Endothelial cell of umbilical vein (primary cell): ENCODE results near the gene IQGAP1. TPM values are rescaled to one million over a fixed set of nuclear protein-coding genes. Genes with fewer than 3 reads are reported as not detected.

Source experiments
- BruUV-seq: library from RNA; stranded (reverse); fragments of 400-500 nt; replicated peaks from 2 replicates; lab custom pipeline; 2021; lab: Mats Ljungman, UMichigan
- CTCF ChIA-PET: fragments of 300-600, 350-600 bp; sonication (Branson Sonifier 250); formaldehyde crosslinking; loops from one replicate; lab custom pipeline; 2021; ENCODE audit warnings: antibody characterized with exemption, inconsistent platforms; lab: Charles Lee
- POLR2A ChIA-PET: fragments of 300-600, 350-600 bp; sonication (Branson Sonifier 250); formaldehyde crosslinking; loops from one replicate; lab custom pipeline; 2021; ENCODE audit warnings: antibody characterized with exemption, inconsistent platforms; lab: Charles Lee
- DNase-seq: peaks from one replicate; pipeline ENCODE4 v3.0.0-alpha.2; 2011; ENCODE audit warnings: low read depth, low spot score
- FAIRE-seq: peaks from 2 replicates; lab custom pipeline; 2011; peaks lifted over from hg19 to GRCh38; lab: Jason Lieb, UNC
- H2AFZ ChIP-seq: 2 replicates; pipeline ENCODE4 v1.6.0; 2012; ENCODE audit warnings: low read depth, low read length, control low read depth, inconsistent platforms
- H3K27ac ChIP-seq: 2 replicates; pipeline ENCODE4 v1.5.1; 2011; ENCODE audit warnings: low read depth, mild to moderate bottlenecking, control low read depth, low read length, moderate library complexity; ENCODE audit not compliant: insufficient read depth
- H3K27me3 ChIP-seq, 2 experiments: 2 replicates each; pipeline versions ENCODE4 v1.6.0 to v1.6.1; 2011; ENCODE audit warnings: low read length in 2 of 2, mixed read lengths in 1 of 2; ENCODE audit not compliant: control insufficient read depth in 2 of 2, insufficient read depth in 2 of 2
- H3K36me3 ChIP-seq, 2 experiments: 2 replicates in 1 of 2; 3 replicates in 1 of 2; pipeline ENCODE4 v1.5.1; 2011; ENCODE audit warnings: low read length in 2 of 2, mild to moderate bottlenecking in 1 of 2, moderate library complexity in 1 of 2; ENCODE audit not compliant: control insufficient read depth in 2 of 2, insufficient read depth in 2 of 2; ENCODE audit errors: extremely low read depth in 1 of 2
- H3K4me1 ChIP-seq: 3 replicates; pipeline ENCODE4 v1.5.1; 2011; ENCODE audit warnings: mild to moderate bottlenecking, low read length; ENCODE audit not compliant: control insufficient read depth, insufficient read depth; ENCODE audit errors: extremely low read depth
- H3K4me2 ChIP-seq: 2 replicates; pipeline ENCODE4 v1.6.1; 2011; ENCODE audit warnings: low read length, control low read depth, mixed read lengths; ENCODE audit not compliant: insufficient read depth
- H3K4me3 ChIP-seq, 3 experiments: fragments of 200-600 bp in 1 of 3; sonication (generic), shearing (Covaris generic) in 1 of 3; replicated peaks in 1 of 3; 2 replicates each; pipeline ENCODE4 v1.5.1; 2011 to 2016; ENCODE audit warnings: control low read depth in 3 of 3, low read length in 3 of 3, mild to moderate bottlenecking in 2 of 3, inconsistent platforms in 1 of 3, low read depth in 1 of 3, moderate library complexity in 1 of 3; ENCODE audit not compliant: insufficient read depth in 1 of 3
- H3K79me2 ChIP-seq: 2 replicates; pipeline ENCODE4 v1.6.0; 2012; ENCODE audit warnings: low read length, inconsistent platforms; ENCODE audit not compliant: control insufficient read depth, insufficient read depth
- H3K9ac ChIP-seq: replicated peaks from 2 replicates; pipeline ENCODE3; 2011; ENCODE audit warnings: low read length, control low read depth; ENCODE audit not compliant: insufficient read depth; ENCODE audit errors: extremely low read depth
- H3K9me1 ChIP-seq: replicated peaks from 3 replicates; pipeline ENCODE4 v1.6.0; 2011; ENCODE audit warnings: mild to moderate bottlenecking, low read length; ENCODE audit not compliant: control insufficient read depth, insufficient read depth; ENCODE audit errors: extremely low read depth
- H3K9me3 ChIP-seq: replicated peaks from 2 replicates; pipeline ENCODE4 v1.5.1; 2012; ENCODE audit warnings: low read length, inconsistent platforms; ENCODE audit not compliant: control insufficient read depth, insufficient read depth
- H4K20me1 ChIP-seq: replicated peaks from 2 replicates; pipeline ENCODE3; 2011; ENCODE audit warnings: mild to moderate bottlenecking, low read length; ENCODE audit not compliant: control insufficient read depth, insufficient read depth; ENCODE audit errors: extremely low read depth
- EZH2 ChIP-seq: IDR thresholded peaks from 2 replicates; pipeline ENCODE4 v1.6.1; 2012; ENCODE audit warnings: borderline replicate concordance, low read depth, mild to moderate bottlenecking, moderate library complexity, low read length, inconsistent platforms; ENCODE audit not compliant: severe bottlenecking
- FOS ChIP-seq: IDR thresholded peaks from 2 replicates; pipeline ENCODE4 v1.6.1; 2011; ENCODE audit warnings: mild to moderate bottlenecking, low read length, moderate library complexity, borderline replicate concordance; ENCODE audit not compliant: insufficient read depth
- GATA2 ChIP-seq: IDR thresholded peaks from 2 replicates; pipeline ENCODE4 v1.7.0; 2011; ENCODE audit warnings: low read depth, mild to moderate bottlenecking, moderate library complexity, mixed read lengths, low read length; ENCODE audit not compliant: insufficient read length, insufficient read depth
- JUN ChIP-seq: IDR thresholded peaks from 2 replicates; pipeline ENCODE4 v1.6.1; 2011; ENCODE audit warnings: borderline replicate concordance, low read depth; ENCODE audit not compliant: insufficient read length, insufficient read depth
- MYC ChIP-seq: IDR thresholded peaks from one replicate; pipeline ENCODE4 v1.6.1; 2011; ENCODE audit warnings: mild to moderate bottlenecking, low read depth, low read length
- POLR2A ChIP-seq: IDR thresholded peaks from 2 replicates; pipeline ENCODE4 v1.6.1; 2012; ENCODE audit warnings: low read depth, mild to moderate bottlenecking, control low read depth, low read length
- POLR2AphosphoS5 ChIP-seq: IDR thresholded peaks from 2 replicates; pipeline ENCODE4 v1.6.1; 2012; ENCODE audit warnings: low read depth, mild to moderate bottlenecking, control low read depth, low read length, moderate library complexity; ENCODE audit not compliant: insufficient read depth
- dilution Hi-C: fragments of 300-500 bp; cut with MboI; formaldehyde crosslinking; loops from one replicate; pipeline ENCODE4 v1.15.0; 2019; ENCODE audit warnings: low sequenced_read_pairs; ENCODE audit not compliant: extremely low pct_ligation_motif_present
- intact Hi-C: fragments of 100-400 bp; cut with micrococcal nuclease; formaldehyde crosslinking; loops from one replicate; pipeline ENCODE4 v1.10.0; 2022
- polyA plus RNA-seq, 4 experiments: library from polyadenylated mRNA; depleted of rRNA in 3 of 4; stranded (reverse) in 3 of 4; unstranded in 1 of 4; fragments of >200 nt; gene quantifications; 2 replicates each; pipeline versions ENCODE4 v1.2.1 to v1.2.3, GENCODE V29; 2011 to 2012; ENCODE audit warnings: missing spikeins in 1 of 4
- total RNA-seq: library from RNA; stranded (reverse); gene quantifications from 2 replicates; pipeline ENCODE4 v1.2.3, GENCODE V29; 2021
- TF ChIP-seq, protein P1 (sequence below), 2 donors: IDR thresholded peaks; 1 replicate in 1 of 2; 2 replicates in 1 of 2; pipeline ENCODE4 v1.5.1; 2011; ENCODE audit warnings: low read length in 2 of 2, mild to moderate bottlenecking in 2 of 2, moderate library complexity in 2 of 2, control low read depth in 1 of 2, inconsistent platforms in 1 of 2, low read depth in 1 of 2; ENCODE audit not compliant: insufficient read depth in 1 of 2; ENCODE audit errors: extremely low read depth in 1 of 2
- TF ChIP-seq, protein P2 (sequence below): IDR thresholded peaks from 2 replicates; pipeline ENCODE4 v1.6.1; 2011; ENCODE audit not compliant: insufficient read depth, insufficient read length

Gene IQGAP1
- total and polyA plus RNA-seq, 2 donors (not counting 3 experiments of a cell fraction or from before 2014, with no cell fraction given), result 82.2 to 258 TPM

DNA sequence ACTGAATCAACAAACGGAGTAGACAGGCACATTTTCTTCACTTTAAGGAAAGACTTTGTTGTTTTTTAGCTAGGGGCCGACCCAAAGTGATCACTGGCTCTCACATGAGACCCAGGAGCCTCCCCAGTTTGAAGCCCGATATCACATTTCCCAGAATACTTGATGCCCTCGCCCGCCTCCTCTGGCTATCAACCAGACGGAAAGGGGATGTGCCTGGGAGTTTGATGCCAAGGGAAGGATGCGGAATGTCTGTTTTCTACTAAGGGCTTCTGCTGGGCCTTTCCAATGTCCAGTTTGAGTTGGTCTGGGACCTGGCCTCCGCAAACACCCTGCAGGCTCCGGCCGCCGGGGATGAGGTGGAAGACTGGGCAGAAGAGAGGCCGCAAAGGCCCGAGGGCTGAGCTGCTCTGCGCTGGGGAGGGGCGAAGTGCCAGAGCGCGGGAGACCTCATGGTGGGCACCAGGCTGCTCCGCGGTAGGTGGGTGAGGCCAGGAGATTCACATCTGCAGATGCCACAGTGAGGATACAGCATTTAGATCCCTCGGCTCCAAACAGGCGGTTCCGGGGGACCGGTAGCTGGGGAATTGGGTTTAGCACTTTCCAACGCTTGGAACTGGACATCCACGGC lies 36.4 kb upstream of the IQGAP1 start:
- H3K27ac ChIP-seq, result no peak overlapping the region
- no peaks in the 10 kb centered on the region for H4K20me1 ChIP-seq
- FAIRE-seq, result no peak
- peaks cover 5% of the 10 kb centered on the region for H3K4me1 ChIP-seq
- ChIA-PET POLR2A (interaction anchor here (1.3 kb wide), 1 partner anchor 37 kb away, joined by 3 read pairs; the partner anchor contains the start of gene IQGAP1), CTCF (interaction anchor here (0.9 to 1.7 kb wide), 9 partner anchors 9 to 131 kb away, joined by 3 to 6 read pairs (median 4); no protein-coding TSS in a partner anchor)
- no TSS peak for BruUV-seq
- H3K9me1 ChIP-seq, result no peaks in the 10 kb centered on the region
- intact Hi-C loops (loop anchor here (2.0 kb wide), 1 partner anchor 37 kb away; the partner anchor contains the start of gene IQGAP1), dilution Hi-C loops (no loop called here)
- peak; percentile 12 for DNase-seq
- peak overlapping the region; percentile 99 for H2AFZ ChIP-seq
- TF ChIP-seq EZH2, result no peak
- no peak for TF ChIP-seq POLR2AphosphoS5
- no peak for TF ChIP-seq FOS
- TF ChIP-seq JUN, result no peak
- TF ChIP-seq POLR2A, result no peak
- no peak for TF ChIP-seq GATA2
- TF ChIP-seq MYC, result no peak
- TF ChIP-seq, protein P1, sequence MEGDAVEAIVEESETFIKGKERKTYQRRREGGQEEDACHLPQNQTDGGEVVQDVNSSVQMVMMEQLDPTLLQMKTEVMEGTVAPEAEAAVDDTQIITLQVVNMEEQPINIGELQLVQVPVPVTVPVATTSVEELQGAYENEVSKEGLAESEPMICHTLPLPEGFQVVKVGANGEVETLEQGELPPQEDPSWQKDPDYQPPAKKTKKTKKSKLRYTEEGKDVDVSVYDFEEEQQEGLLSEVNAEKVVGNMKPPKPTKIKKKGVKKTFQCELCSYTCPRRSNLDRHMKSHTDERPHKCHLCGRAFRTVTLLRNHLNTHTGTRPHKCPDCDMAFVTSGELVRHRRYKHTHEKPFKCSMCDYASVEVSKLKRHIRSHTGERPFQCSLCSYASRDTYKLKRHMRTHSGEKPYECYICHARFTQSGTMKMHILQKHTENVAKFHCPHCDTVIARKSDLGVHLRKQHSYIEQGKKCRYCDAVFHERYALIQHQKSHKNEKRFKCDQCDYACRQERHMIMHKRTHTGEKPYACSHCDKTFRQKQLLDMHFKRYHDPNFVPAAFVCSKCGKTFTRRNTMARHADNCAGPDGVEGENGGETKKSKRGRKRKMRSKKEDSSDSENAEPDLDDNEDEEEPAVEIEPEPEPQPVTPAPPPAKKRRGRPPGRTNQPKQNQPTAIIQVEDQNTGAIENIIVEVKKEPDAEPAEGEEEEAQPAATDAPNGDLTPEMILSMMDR (IDR thresholded peaks at IDR 0.05; ENCODE audit: extremely low read depth in 1 of 2, insufficient read depth in 1 of 2, low read depth in 1 of 2, low read length in 2 of 2), result no peak
- TF ChIP-seq, protein P2, sequence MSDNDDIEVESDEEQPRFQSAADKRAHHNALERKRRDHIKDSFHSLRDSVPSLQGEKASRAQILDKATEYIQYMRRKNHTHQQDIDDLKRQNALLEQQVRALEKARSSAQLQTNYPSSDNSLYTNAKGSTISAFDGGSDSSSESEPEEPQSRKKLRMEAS, result no peak
- no peaks in the 10 kb centered on the region for H3K36me3 ChIP-seq
- H3K4me3 ChIP-seq, result peak overlapping the region; percentile 55 to 90 (median 61)
- H3K9me3 ChIP-seq, result no peaks in the 10 kb centered on the region
- H3K4me2 ChIP-seq, result peak overlapping the region; percentile 71
- H3K79me2 ChIP-seq, result no peaks in the 10 kb centered on the region
- no peak overlapping the region for H3K9ac ChIP-seq
- H3K27me3 ChIP-seq, result no peaks in the 10 kb centered on the region
